ENCODE measurements around the gene KLF16.

GRCh38 chr19:1839658-1840540 is 23.5 kb downstream of the KLF16 start:
- TF ChIP-seq REST (IDR thresholded peaks at IDR 0.05; ENCODE audit: low read depth, low read length) = no peak
- TF ChIP-seq POLR2AphosphoS2 (IDR thresholded peaks at IDR 0.05; ENCODE audit: low read depth, low read length) = no peak
- no peak for TF ChIP-seq MAX (IDR thresholded peaks at IDR 0.05; ENCODE audit: low read depth, low read length)
- TF ChIP-seq MTA3 (IDR thresholded peaks at IDR 0.05; ENCODE audit: borderline replicate concordance, low read length) = no peak
- TF ChIP-seq FOXM1 (IDR thresholded peaks at IDR 0.05; ENCODE audit: low read depth, low read length) = no peak
- TF ChIP-seq TAF1 (IDR thresholded peaks at IDR 0.05; ENCODE audit: borderline replicate concordance, low read depth, low read length) = no peak
- no peak for TF ChIP-seq SUZ12 (IDR thresholded peaks at IDR 0.05; ENCODE audit: unreplicated experiment)
- no peak for TF ChIP-seq CTCF (IDR thresholded peaks at IDR 0.05 in 2 of 3, conservative IDR thresholded peaks at IDR 0.05 in 1 of 3; ENCODE audit: control insufficient read depth in 2 of 3, extremely low read depth in 1 of 3, insufficient read depth in 1 of 3, low read depth in 3 of 3, low read length in 3 of 3)
